Measurements from ENCODE around the gene SLC38A4. TPM values are rescaled to one million over a fixed set of nuclear protein-coding genes. Genes with fewer than 3 reads are reported as not detected.

SLC38A4 gene
- under 1 TPM in 7 of 9 donors, not detected in 2; 0.16 to 0.59 (median 0.32) TPM for total RNA-seq
- under 1 TPM; 0.04 to 0.27 TPM for polyA plus RNA-seq
- long read RNA-seq, donor 1, partial matches to known transcripts: 0 of 1 reads
- long read RNA-seq, donor 1, other reads (novel, unspliced or antisense): 1 of 1 reads
- long read RNA-seq, donor 2: 0 reads
- long read RNA-seq, donor 3, partial matches to known transcripts: 0 of 1 reads
- long read RNA-seq, donor 3, other reads (novel, unspliced or antisense): 1 of 1 reads

GRCh38 chr12:46825591-46826414 is at the start of gene SLC38A4:
Gene SLC38A4 (minus strand): TSS chr12:46825997. CDS start chr12:46793071, 32,926 bp downstream.
- intact Hi-C loops (cut with DNase I): loop anchor here in 1 of 10 donors (2.0 kb wide), 1 partner anchor 21 kb away; no protein-coding TSS in a partner anchor
- ATAC-seq (peak in 3 of 4 donors; percentile 81 to 93 (median 92)), DNase-seq (peak in 4 of 5 donors; percentile 21 to 66 (median 56))
- peak within 1 kb of the TSS in 10 of 12 donors; percentile 9 to 42 (median 30) for H3K4me3 ChIP-seq
- H3K4me1 ChIP-seq: peaks cover 0 to 7% (median 0%) of the 10 kb centered on the region in 12 donors
- peak in 4 of 12 donors; percentile 12 to 29 (median 22) for TF ChIP-seq CTCF (IDR thresholded peaks at IDR 0.05)
- no peak for TF ChIP-seq POLR2A (IDR thresholded peaks at IDR 0.05)
- H3K27ac ChIP-seq: no peak within 1 kb of the TSS
- 12 to 16% (median 13%) methylated on average over 29 of the region's 29 CpGs for WGBS, 4 donors
- no peaks in the 10 kb centered on the region for H3K36me3 ChIP-seq
- peaks cover 0 to 7% (median 0%) of the 10 kb centered on the region in 12 donors for H3K9me3 ChIP-seq
- H3K27me3 ChIP-seq: peaks cover 0 to 55% (median under 1%) of the 10 kb centered on the region in 9 donors

- TF ChIP-seq CTCF (IDR thresholded peaks at IDR 0.05) (no peak), POLR2A (IDR thresholded peaks at IDR 0.05) (no peak)
- intact Hi-C loops (cut with DNase I): no loop called here
- ATAC-seq (no peak), DNase-seq (no peak)
- Histone ChIP-seq H3K36me3 (no peaks in the 10 kb centered on the region), H3K4me1 (no peaks in the 10 kb centered on the region), H3K27ac (no peak overlapping the region), H3K27me3 (no peaks in the 10 kb centered on the region), H3K9me3 (peaks cover 0 to 17% (median 6%) of the 10 kb centered on the region in 12 donors), H3K4me3 (no peak overlapping the region)
- WGBS, 4 donors: 80 to 88% (median 83%) methylated on average over 1 of the region's 1 CpG
Observed at GRCh38 chr12:46875095-46875494, 49.3 kb upstream of the SLC38A4 start.

- H3K4me3 ChIP-seq: no peak overlapping the region
- ATAC-seq (peak in 2 of 4 donors; percentile 78 to 91), DNase-seq (peak in 3 of 5 donors; percentile 57 to 71 (median 69))
- no peaks in the 10 kb centered on the region for H3K27me3 ChIP-seq
- H3K36me3 ChIP-seq: no peaks in the 10 kb centered on the region
- no peak for TF ChIP-seq CTCF (IDR thresholded peaks at IDR 0.05)
- no peak for TF ChIP-seq POLR2A (IDR thresholded peaks at IDR 0.05)
- peaks cover 0 to 17% (median 6%) of the 10 kb centered on the region in 12 donors for H3K9me3 ChIP-seq
- H3K27ac ChIP-seq: no peak overlapping the region
- H3K4me1 ChIP-seq: no peaks in the 10 kb centered on the region
- 38 to 52% (median 46%) methylated on average over 3 of the region's 3 CpGs for WGBS, 4 donors
- intact Hi-C loops (cut with DNase I): no loop called here
Observed at GRCh38 chr12:46874642-46875041, 48.8 kb upstream of the SLC38A4 start.

GRCh38 chr12:46872135-46872534 is 46.3 kb upstream of the SLC38A4 start:
- TF ChIP-seq POLR2A (IDR thresholded peaks at IDR 0.05): no peak
- TF ChIP-seq CTCF (IDR thresholded peaks at IDR 0.05): no peak
- Histone ChIP-seq H3K4me1 (no peaks in the 10 kb centered on the region), H3K9me3 (peaks cover 0 to 14% (median 5%) of the 10 kb centered on the region in 12 donors), H3K36me3 (no peaks in the 10 kb centered on the region), H3K4me3 (no peak overlapping the region), H3K27me3 (no peaks in the 10 kb centered on the region), H3K27ac (no peak overlapping the region)
- intact Hi-C loops (cut with DNase I): no loop called here
- 88 to 95% (median 89%) methylated on average over 4 of the region's 4 CpGs for WGBS, 4 donors
- ATAC-seq (no peak), DNase-seq (no peak)
